OCI-LY1 (cell line): ENCODE measurements around the gene HS3ST4.

ENCODE experiments used
- H2AFZ ChIP-seq: fragments of 200-600 bp; sonication (generic), shearing (Covaris generic); 2 replicates; pipeline ENCODE4 v1.6.0; 2014; ENCODE audit warnings: antibody characterized with exemption, mild to moderate bottlenecking, low read length
- H3F3A ChIP-seq: fragments of 200-600 bp; sonication (generic), shearing (Covaris generic); 2 replicates; pipeline ENCODE4 v1.6.0; 2014; ENCODE audit warnings: mild to moderate bottlenecking, antibody characterized with exemption, low read length, moderate library complexity; ENCODE audit not compliant: insufficient read depth
- H3K27ac ChIP-seq: fragments of 200-600 bp; sonication (generic); 2 replicates; pipeline ENCODE4 v1.5.1; 2014; ENCODE audit warnings: low read length, mixed run types, mild to moderate bottlenecking, low read depth; ENCODE audit not compliant: poor library complexity, severe bottlenecking
- H3K27me3 ChIP-seq: fragments of 200-600 bp; sonication (generic); 2 replicates; pipeline ENCODE4 v1.6.0; 2014; ENCODE audit warnings: antibody characterized with exemption, mild to moderate bottlenecking, low read length, moderate library complexity; ENCODE audit not compliant: insufficient read depth
- H3K36me3 ChIP-seq: fragments of 200-600 bp; sonication (generic); 2 replicates; pipeline ENCODE4 v1.6.1; 2014; ENCODE audit warnings: mild to moderate bottlenecking, antibody characterized with exemption, low read length, moderate library complexity, mixed read lengths; ENCODE audit not compliant: insufficient read depth
- H3K4me1 ChIP-seq: fragments of 200-600 bp; sonication (generic); 2 replicates; pipeline ENCODE4 v1.5.1; 2014; ENCODE audit warnings: mild to moderate bottlenecking, low read length, moderate library complexity; ENCODE audit not compliant: insufficient read depth, severe bottlenecking
- H3K4me2 ChIP-seq: fragments of 200-600 bp; sonication (generic), shearing (Covaris generic); 2 replicates; pipeline ENCODE4 v1.6.1; 2014; ENCODE audit warnings: low read length
- H3K4me3 ChIP-seq: fragments of 200-600 bp; sonication (generic); 2 replicates; pipeline ENCODE4 v1.5.1; 2014; ENCODE audit warnings: low read length, low read depth, mild to moderate bottlenecking, mixed read lengths; ENCODE audit not compliant: poor library complexity, severe bottlenecking
- H3K79me2 ChIP-seq: fragments of 200-600 bp; shearing (Covaris generic); 2 replicates; pipeline ENCODE4 v1.6.1; 2016; ENCODE audit warnings: mixed run types, low read length, mixed read lengths; ENCODE audit not compliant: insufficient read depth
- H3K9ac ChIP-seq: fragments of 200-600 bp; sonication (generic), shearing (Covaris generic); 2 replicates; pipeline ENCODE4 v1.6.1; 2014; ENCODE audit warnings: mild to moderate bottlenecking, low read length, mixed read lengths
- H3K9me2 ChIP-seq: fragments of 200-600 bp; sonication (generic), shearing (Covaris generic); 2 replicates; pipeline ENCODE4 v1.6.1; 2014; ENCODE audit warnings: low read depth, mild to moderate bottlenecking, low read length, mixed read lengths
- H3K9me3 ChIP-seq: fragments of 200-600 bp; shearing (Covaris generic); 2 replicates; pipeline ENCODE4 v1.6.1; 2014; ENCODE audit warnings: low read length, mixed read lengths
- H4K20me1 ChIP-seq: fragments of 200-600 bp; sonication (generic), shearing (Covaris generic); 2 replicates; pipeline ENCODE4 v1.6.0; 2016; ENCODE audit warnings: mild to moderate bottlenecking, low read length; ENCODE audit not compliant: insufficient read depth
- CTCF ChIP-seq: fragments of 200-600 bp; sonication (generic), shearing (Covaris generic); IDR thresholded peaks from 2 replicates; pipeline ENCODE4 v1.5.1; 2017; ENCODE audit warnings: mild to moderate bottlenecking, antibody characterized with exemption, low read length, moderate library complexity, mixed read lengths
- EZH2 ChIP-seq: fragments of 200-600 bp; sonication (generic), shearing (Covaris generic); IDR thresholded peaks from 2 replicates; pipeline ENCODE4 v1.8.0; 2017; ENCODE audit warnings: borderline replicate concordance, mixed run types, mild to moderate bottlenecking, antibody characterized with exemption, low read length, moderate library complexity, mixed read lengths

HS3ST4 gene

GRCh38 chr16:25868706-25869370 is 177.1 kb downstream of the HS3ST4 start:
- no peak overlapping the region for H3K27ac ChIP-seq
- TF ChIP-seq EZH2 (no peak), CTCF (no peak)
- H3K9me2 ChIP-seq, result no peaks in the 10 kb centered on the region
- no peaks in the 10 kb centered on the region for H3K9me3 ChIP-seq
- H3K36me3 ChIP-seq, result no peaks in the 10 kb centered on the region
- no peak overlapping the region for H3K4me2 ChIP-seq
- H3F3A ChIP-seq, result no peaks in the 10 kb centered on the region
- H3K79me2 ChIP-seq, result no peaks in the 10 kb centered on the region
- no peaks in the 10 kb centered on the region for H4K20me1 ChIP-seq
- H3K27me3 ChIP-seq, result no peaks in the 10 kb centered on the region
- H3K4me1 ChIP-seq, result no peaks in the 10 kb centered on the region
- no peak overlapping the region for H3K9ac ChIP-seq
- H3K4me3 ChIP-seq, result no peak overlapping the region
- no peak overlapping the region for H2AFZ ChIP-seq

- Histone ChIP-seq H2AFZ (no peak overlapping the region), H3K36me3 (no peaks in the 10 kb centered on the region), H3K4me3 (no peak overlapping the region), H3K79me2 (no peaks in the 10 kb centered on the region), H3K4me2 (no peak overlapping the region), H3K27ac (no peak overlapping the region), H3F3A (no peaks in the 10 kb centered on the region), H3K4me1 (no peaks in the 10 kb centered on the region), H3K9me2 (no peaks in the 10 kb centered on the region), H3K27me3 (no peaks in the 10 kb centered on the region), H3K9ac (no peak overlapping the region), H4K20me1 (no peaks in the 10 kb centered on the region), H3K9me3 (no peaks in the 10 kb centered on the region)
- TF ChIP-seq CTCF (no peak), EZH2 (no peak)
These were observed 180.8 kb downstream of the HS3ST4 start for GRCh38 chr16:25872369-25873070.

DNA sequence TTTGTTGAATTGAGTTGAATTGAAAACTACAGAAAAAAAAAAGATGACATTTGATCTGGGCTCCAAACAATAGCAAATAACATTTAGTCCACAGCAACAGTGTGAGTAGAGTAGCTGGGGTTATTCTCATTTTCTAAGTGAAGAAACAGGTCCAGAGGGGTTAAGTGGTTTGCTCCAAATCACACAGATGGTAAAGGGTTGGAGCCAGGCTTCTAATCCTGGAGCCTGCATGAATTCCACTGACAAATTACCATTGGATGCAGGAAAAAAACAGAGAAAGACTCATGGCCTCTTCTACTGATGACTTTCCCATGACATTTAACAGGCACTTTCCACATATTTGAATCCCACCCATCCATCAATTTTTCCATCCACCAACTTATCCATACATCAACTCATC is 182.4 kb downstream of the HS3ST4 start:
- Histone ChIP-seq H3K4me3 (no peak overlapping the region), H3K79me2 (no peaks in the 10 kb centered on the region), H3K9me3 (no peaks in the 10 kb centered on the region), H4K20me1 (no peaks in the 10 kb centered on the region), H3F3A (no peaks in the 10 kb centered on the region), H3K27me3 (no peaks in the 10 kb centered on the region), H3K36me3 (no peaks in the 10 kb centered on the region), H3K27ac (no peak overlapping the region), H3K4me2 (no peak overlapping the region), H3K9me2 (no peaks in the 10 kb centered on the region), H3K9ac (no peak overlapping the region), H3K4me1 (no peaks in the 10 kb centered on the region), H2AFZ (no peak overlapping the region)
- TF ChIP-seq EZH2 (no peak), CTCF (no peak)
